Loucy (cell line): Measurements from ENCODE around the gene LRIG1.

Experiments
- H2AFZ ChIP-seq: fragments of 200-600 bp; sonication (generic); 2 replicates; pipeline ENCODE4 v1.6.0; 2016; ENCODE audit warnings: antibody characterized with exemption, mild to moderate bottlenecking, low read length, moderate library complexity
- H3F3A ChIP-seq: fragments of 200-600 bp; 2 replicates; pipeline ENCODE4 v1.6.0; 2016; ENCODE audit warnings: antibody characterized with exemption, low read depth, mild to moderate bottlenecking
- H3K27me3 ChIP-seq: fragments of 200-600 bp; sonication (generic); 2 replicates; pipeline ENCODE4 v1.6.1; 2014; ENCODE audit warnings: low read length, mild to moderate bottlenecking; ENCODE audit not compliant: insufficient read depth, poor library complexity, severe bottlenecking
- H3K36me3 ChIP-seq: fragments of 200-600 bp; sonication (generic); 2 replicates; pipeline ENCODE4 v1.6.1; 2016; ENCODE audit warnings: low read length; ENCODE audit not compliant: insufficient read depth
- H3K4me1 ChIP-seq: fragments of 200-600 bp; sonication (generic); 2 replicates; pipeline ENCODE4 v1.5.1; 2014; ENCODE audit warnings: low read length, mild to moderate bottlenecking; ENCODE audit not compliant: insufficient read depth, poor library complexity, severe bottlenecking
- H3K4me2 ChIP-seq: fragments of 200-600 bp; sonication (generic); 2 replicates; pipeline ENCODE4 v1.6.0; 2014; ENCODE audit warnings: antibody characterized with exemption, low read length, low read depth, mild to moderate bottlenecking; ENCODE audit not compliant: poor library complexity, severe bottlenecking
- H3K4me3 ChIP-seq: fragments of 200-600 bp; sonication (generic); 2 replicates; pipeline ENCODE4 v1.5.1; 2014; ENCODE audit warnings: low read length, mild to moderate bottlenecking, mixed read lengths; ENCODE audit not compliant: poor library complexity, severe bottlenecking
- H3K79me2 ChIP-seq: fragments of 200-600 bp; sonication (generic); 2 replicates; pipeline ENCODE4 v1.6.1; 2014; ENCODE audit warnings: low read length; ENCODE audit not compliant: insufficient read depth
- H3K9ac ChIP-seq: fragments of 200-600 bp; sonication (generic); 2 replicates; pipeline ENCODE4 v1.6.0; 2014; ENCODE audit warnings: mild to moderate bottlenecking, low read depth, low read length, moderate library complexity; ENCODE audit not compliant: poor library complexity, severe bottlenecking
- H3K9me2 ChIP-seq: fragments of 200-600 bp; sonication (generic); replicated peaks from 2 replicates; pipeline ENCODE4 v1.6.1; 2016; ENCODE audit warnings: low read depth, low read length, mixed read lengths
- H3K9me3 ChIP-seq: fragments of 200-600 bp; sonication (generic); 2 replicates; pipeline ENCODE4 v1.6.1; 2014; ENCODE audit warnings: mild to moderate bottlenecking, antibody characterized with exemption, low read length, low read depth; ENCODE audit not compliant: insufficient read depth
- H4K20me1 ChIP-seq: fragments of 200-600 bp; sonication (generic); 2 replicates; pipeline ENCODE4 v1.6.0; 2014; ENCODE audit warnings: antibody characterized with exemption, low read length, mild to moderate bottlenecking; ENCODE audit not compliant: insufficient read depth, poor library complexity, severe bottlenecking
- EZH2phosphoT487 ChIP-seq: fragments of 200-600 bp; IDR thresholded peaks from 2 replicates; pipeline ENCODE4 v1.6.1; 2018; ENCODE audit warnings: antibody characterized with exemption, mild to moderate bottlenecking, moderate library complexity, borderline replicate concordance
- TF ChIP-seq, protein P1 (sequence below): fragments of 200-600 bp; sonication (generic); conservative IDR thresholded peaks from 2 replicates; pipeline ENCODE4 v1.5.1; 2014; ENCODE audit warnings: mild to moderate bottlenecking, antibody characterized with exemption, low read length

The LRIG1 gene

DNA sequence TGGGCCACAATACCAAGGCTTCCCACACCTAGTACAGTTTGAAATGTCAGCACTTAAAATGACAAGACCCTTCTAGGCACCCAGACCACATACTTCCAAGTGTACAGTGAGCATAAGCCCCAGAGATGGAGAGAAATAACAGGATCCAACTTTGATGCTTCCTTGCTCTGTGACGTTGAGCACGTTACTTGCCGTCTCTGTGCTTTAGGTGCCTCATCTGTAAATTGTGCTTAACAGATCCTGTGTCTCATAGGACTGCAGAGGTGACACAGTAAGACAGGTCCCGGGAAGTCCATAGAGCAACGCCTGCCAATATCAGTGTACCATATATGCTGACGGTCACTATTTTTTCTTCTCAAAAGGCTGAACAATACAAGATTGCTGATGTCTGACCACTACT is 59.1 kb downstream of the LRIG1 start:
- peaks cover 65% of the 10 kb centered on the region for H3K79me2 ChIP-seq
- H3K4me1 ChIP-seq = peaks cover 63% of the 10 kb centered on the region
- H3K36me3 ChIP-seq = peaks cover 11% of the 10 kb centered on the region; the same call in 1 of the 2 replicates
- peak overlapping the region; percentile 85 for H3K4me2 ChIP-seq
- H3K27me3 ChIP-seq = no peaks in the 10 kb centered on the region
- H3K9me2 ChIP-seq = no peaks in the 10 kb centered on the region
- peak overlapping the region; percentile 66 for H3K9ac ChIP-seq
- no peak overlapping the region for H3K4me3 ChIP-seq
- TF ChIP-seq, protein P1, sequence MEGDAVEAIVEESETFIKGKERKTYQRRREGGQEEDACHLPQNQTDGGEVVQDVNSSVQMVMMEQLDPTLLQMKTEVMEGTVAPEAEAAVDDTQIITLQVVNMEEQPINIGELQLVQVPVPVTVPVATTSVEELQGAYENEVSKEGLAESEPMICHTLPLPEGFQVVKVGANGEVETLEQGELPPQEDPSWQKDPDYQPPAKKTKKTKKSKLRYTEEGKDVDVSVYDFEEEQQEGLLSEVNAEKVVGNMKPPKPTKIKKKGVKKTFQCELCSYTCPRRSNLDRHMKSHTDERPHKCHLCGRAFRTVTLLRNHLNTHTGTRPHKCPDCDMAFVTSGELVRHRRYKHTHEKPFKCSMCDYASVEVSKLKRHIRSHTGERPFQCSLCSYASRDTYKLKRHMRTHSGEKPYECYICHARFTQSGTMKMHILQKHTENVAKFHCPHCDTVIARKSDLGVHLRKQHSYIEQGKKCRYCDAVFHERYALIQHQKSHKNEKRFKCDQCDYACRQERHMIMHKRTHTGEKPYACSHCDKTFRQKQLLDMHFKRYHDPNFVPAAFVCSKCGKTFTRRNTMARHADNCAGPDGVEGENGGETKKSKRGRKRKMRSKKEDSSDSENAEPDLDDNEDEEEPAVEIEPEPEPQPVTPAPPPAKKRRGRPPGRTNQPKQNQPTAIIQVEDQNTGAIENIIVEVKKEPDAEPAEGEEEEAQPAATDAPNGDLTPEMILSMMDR = no peak
- TF ChIP-seq EZH2phosphoT487 = no peak
- H4K20me1 ChIP-seq = no peaks in the 10 kb centered on the region
- H3K9me3 ChIP-seq = no peaks in the 10 kb centered on the region
- H3F3A ChIP-seq = peaks cover 10% of the 10 kb centered on the region
- H2AFZ ChIP-seq = no peak overlapping the region

DNA sequence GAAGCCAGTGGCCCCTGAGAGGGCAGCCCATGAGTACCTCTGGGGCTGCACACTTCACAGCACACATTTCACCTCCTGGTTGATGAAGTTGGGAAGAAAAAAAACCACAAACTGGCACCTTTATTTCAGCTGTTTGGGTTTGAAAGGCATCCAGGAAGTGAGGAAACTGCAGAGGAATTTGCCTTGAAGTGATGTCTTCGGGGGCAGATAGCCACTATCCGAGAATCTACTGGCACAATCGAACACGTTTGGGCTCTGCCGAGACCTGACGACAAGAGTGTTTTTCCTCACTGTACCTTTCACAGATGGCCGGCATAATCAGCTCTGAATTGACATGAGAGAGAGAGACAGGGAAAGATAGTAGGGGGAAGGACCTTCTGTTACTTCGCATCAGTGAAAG is 59.7 kb downstream of the LRIG1 start:
- H2AFZ ChIP-seq = no peak overlapping the region
- H3K36me3 ChIP-seq = peaks cover 11% of the 10 kb centered on the region; the same call in 1 of the 2 replicates
- peak overlapping the region; percentile 66 for H3K9ac ChIP-seq
- H3K9me3 ChIP-seq = no peaks in the 10 kb centered on the region
- H3K9me2 ChIP-seq = no peaks in the 10 kb centered on the region
- no peak for TF ChIP-seq EZH2phosphoT487
- TF ChIP-seq, protein P1 = no peak
- peak overlapping the region; percentile 85 for H3K4me2 ChIP-seq
- H4K20me1 ChIP-seq = no peaks in the 10 kb centered on the region
- H3K79me2 ChIP-seq = peaks cover 70% of the 10 kb centered on the region
- no peaks in the 10 kb centered on the region for H3K27me3 ChIP-seq
- peaks cover 10% of the 10 kb centered on the region for H3F3A ChIP-seq
- peak overlapping the region; percentile 65 for H3K4me3 ChIP-seq
- peaks cover 68% of the 10 kb centered on the region for H3K4me1 ChIP-seq

DNA sequence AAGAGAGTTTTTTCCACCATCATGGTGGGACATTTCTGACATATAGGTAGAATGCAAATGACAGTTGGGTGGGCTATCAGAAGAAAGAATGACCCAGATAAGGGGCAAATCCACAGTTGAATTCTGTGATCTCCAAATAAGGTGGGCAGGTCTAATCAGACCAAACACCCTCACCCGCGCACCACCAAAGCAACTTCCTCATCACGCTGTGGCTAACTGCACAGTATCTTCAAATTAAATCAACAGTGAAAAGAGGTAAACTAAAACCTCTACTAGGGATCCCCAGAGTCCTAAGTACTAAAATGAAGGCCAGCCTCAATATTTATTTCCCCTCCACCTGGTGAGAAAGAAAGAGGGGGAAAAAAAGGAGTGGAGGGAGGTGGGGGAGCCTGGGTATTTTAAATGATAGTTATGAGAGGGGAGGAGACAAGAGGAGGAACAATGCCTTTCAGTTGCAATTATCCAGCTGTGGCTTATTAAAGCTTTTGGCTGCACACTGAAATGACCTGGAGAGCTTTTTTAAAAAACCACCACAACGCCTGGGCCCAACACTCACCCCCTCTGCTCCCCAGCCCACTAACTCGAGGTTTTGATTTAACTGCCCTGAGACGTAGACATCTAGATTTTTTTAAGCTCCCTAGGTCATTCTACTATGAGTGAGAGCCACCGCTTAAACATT is 61.0 kb downstream of the LRIG1 start:
- peaks cover 79% of the 10 kb centered on the region for H3K4me1 ChIP-seq
- H3K27me3 ChIP-seq = no peaks in the 10 kb centered on the region
- H3K4me3 ChIP-seq = peak overlapping the region; percentile 65
- peak overlapping the region; percentile 66 for H3K9ac ChIP-seq
- peaks cover 11% of the 10 kb centered on the region; the same call in 1 of the 2 replicates for H3K36me3 ChIP-seq
- no peaks in the 10 kb centered on the region for H3K9me3 ChIP-seq
- H3K9me2 ChIP-seq = no peaks in the 10 kb centered on the region
- H2AFZ ChIP-seq = no peak overlapping the region
- peaks cover 74% of the 10 kb centered on the region for H3K79me2 ChIP-seq
- peak overlapping the region; percentile 85 for H3K4me2 ChIP-seq
- peaks cover 10% of the 10 kb centered on the region for H3F3A ChIP-seq
- no peaks in the 10 kb centered on the region for H4K20me1 ChIP-seq
- TF ChIP-seq EZH2phosphoT487 = no peak
- TF ChIP-seq, protein P1 = no peak
